Fibroblast of villous mesenchyme (primary cell): ENCODE data around the gene ARCN1. TPM values are rescaled to one million over a fixed set of nuclear protein-coding genes. Genes with fewer than 3 reads are reported as not detected.

Source experiments
- DNase-seq: peaks from one replicate; pipeline ENCODE4 v3.0.0-alpha.2; 2010; ENCODE audit warnings: low read depth
- H3K4me3 ChIP-seq: 2 replicates; pipeline ENCODE4 v1.5.1; 2011; ENCODE audit warnings: low read depth, mild to moderate bottlenecking, low read length
- CTCF ChIP-seq: IDR thresholded peaks from 2 replicates; pipeline ENCODE4 v1.5.1; 2012; ENCODE audit warnings: low read depth, mild to moderate bottlenecking, low read length; ENCODE audit not compliant: insufficient read depth
- total RNA-seq: library from RNA; depleted of rRNA; stranded (reverse); fragments of >200 nt; gene quantifications from 2 replicates; pipeline ENCODE4 v1.2.3, GENCODE V29; 2012

ARCN1 gene
- total RNA-seq, 1 donor = 248 TPM

- DNase-seq = no peak
- H3K4me3 ChIP-seq = no peak overlapping the region
- no peak for TF ChIP-seq CTCF
Observed at GRCh38 chr11:118633979-118634378, 61.8 kb downstream of the ARCN1 start.

DNA sequence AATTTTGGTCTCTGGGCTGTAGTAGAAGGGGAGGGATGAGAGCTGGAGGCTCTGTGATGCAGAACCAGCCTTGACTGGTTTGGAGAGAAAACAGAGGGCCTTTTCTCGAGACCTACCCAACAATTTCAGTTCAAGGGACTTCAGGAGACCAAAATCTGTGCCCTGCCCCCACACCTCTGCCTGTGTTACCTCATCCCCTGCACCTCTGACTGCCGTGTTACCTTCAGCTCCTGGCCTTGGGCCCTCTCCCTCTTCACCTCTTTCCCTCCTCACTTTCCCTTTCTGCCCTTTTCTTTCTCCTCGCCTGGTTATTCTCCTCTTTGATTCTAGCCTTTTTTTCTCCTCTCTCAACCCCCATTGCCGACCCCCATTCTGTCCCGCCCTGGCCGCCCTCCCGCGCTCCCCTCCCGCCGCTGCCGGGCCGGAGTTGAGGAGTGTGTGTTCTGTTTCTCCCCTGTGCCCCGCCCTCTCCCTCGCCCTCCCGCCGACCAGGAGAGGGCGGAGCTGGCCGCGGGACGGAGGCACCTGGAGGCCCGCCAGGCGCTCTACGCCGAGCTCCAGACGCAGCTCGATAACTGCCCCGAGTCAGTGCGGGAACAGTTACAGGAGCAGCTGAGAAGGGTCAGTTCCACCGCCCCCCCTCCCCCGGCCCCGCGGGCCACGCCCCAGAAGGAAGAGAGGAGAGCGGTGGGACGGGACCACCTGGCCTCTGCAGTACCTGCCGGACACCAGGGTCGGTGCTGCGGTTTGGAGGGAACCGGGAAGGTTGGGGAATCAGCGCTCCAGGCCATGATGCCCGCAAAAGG lies 62.4 kb downstream of the ARCN1 start:
- TF ChIP-seq CTCF = no peak
- peak; percentile 59 for DNase-seq

DNA sequence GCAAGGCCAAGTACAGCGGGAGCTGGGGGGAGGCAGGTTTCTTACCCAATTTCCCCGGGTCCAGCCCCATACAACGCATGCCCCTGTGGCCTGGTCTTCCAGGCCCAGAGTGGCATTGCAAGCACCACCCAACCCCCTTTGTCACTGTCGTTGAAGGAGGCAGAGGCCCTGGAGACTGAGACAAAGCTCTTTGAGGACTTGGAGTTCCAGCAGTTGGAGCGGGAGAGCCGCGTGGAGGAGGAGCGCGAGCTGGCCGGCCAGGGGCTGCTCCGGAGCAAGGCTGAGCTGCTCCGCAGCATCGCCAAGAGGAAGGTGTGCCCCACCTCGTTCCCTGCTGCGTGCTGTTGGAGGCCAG lies 63.0 kb downstream of the ARCN1 start:
- DNase-seq = no peak
- H3K4me3 ChIP-seq = no peak overlapping the region
- TF ChIP-seq CTCF = no peak

More for the DNA sequence above, 62.4 kb downstream of the ARCN1 start:
- no peak overlapping the region for H3K4me3 ChIP-seq

GRCh38 chr11:118635642-118636041 lies 63.4 kb downstream of the ARCN1 start:
- TF ChIP-seq CTCF = no peak
- no peak overlapping the region for H3K4me3 ChIP-seq
- no peak for DNase-seq

DNA sequence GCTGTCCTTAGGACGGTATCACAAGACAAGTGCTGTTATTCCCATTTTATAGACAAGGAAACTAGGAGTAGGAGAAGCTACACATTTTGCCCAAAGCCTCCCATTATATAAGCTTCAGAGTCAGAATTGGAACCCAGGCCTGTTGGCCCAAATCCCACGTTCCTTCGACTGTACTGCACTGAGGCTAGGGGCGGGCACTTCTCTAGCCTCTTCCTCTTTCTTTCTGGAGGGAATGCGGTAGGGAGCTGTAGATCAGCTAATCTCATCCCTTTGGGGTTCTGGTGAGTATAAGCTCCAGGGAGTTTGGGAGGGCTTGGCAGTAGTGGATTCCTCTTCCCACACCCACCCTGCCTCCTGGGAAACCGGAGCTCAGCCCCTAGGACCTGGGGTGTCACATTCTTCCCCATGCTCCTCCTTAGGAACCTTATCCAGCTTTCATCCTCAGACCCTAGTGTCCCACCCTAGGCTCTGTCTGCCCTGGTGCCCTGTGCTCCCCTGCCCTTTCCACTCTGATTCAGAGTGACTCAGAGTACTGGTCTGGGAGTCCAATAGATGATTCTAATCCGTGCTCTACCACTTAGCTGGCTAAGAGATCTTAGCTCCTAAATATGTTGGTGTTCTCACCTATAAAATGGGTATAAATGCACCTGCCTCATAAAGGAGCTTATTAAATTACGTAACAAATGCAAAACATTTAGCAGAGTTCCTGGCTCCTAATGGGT lies 64.5 kb downstream of the ARCN1 start:
- no peak overlapping the region for H3K4me3 ChIP-seq
- no peak for DNase-seq
- TF ChIP-seq CTCF = no peak

DNA sequence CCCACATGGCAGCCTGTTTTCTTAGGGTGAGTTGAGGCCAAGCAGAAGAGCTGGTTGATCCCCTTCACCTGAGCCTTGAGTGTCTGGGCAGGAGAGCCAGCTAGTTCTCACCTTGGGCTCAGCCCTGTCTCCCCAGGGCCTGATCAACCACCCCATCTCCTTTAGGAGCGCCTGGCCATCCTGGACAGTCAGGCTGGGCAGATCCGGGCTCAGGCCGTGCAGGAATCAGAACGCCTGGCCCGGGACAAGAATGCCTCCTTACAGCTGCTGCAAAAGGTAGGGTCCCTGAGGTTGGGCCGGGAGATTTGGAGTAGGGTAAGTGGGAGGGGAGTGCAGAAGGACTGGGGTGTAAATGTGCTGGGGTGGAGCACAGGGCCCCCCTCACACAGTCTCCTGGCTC lies 66.5 kb downstream of the ARCN1 start:
- DNase-seq = no peak
- no peak overlapping the region for H3K4me3 ChIP-seq
- no peak for TF ChIP-seq CTCF
